ENCODE data around the gene PUS10. TPM values are rescaled to one million over a fixed set of nuclear protein-coding genes. Genes with fewer than 3 reads are reported as not detected.

Gene PUS10
- total and polyA plus RNA-seq, 2 of the 8 experiments (the other 6 are each of a cell fraction or from before 2014, with no cell fraction given) = 1.3 to 3.1 TPM

- ChIA-PET CTCF (ENCODE audit: partially characterized antibody) (no interaction called here), POLR2A (ENCODE audit: partially characterized antibody) (no interaction called here)
- Histone ChIP-seq H4K8ac (ENCODE audit: extremely low read depth, insufficient read depth, low read length) (no peak overlapping the region), H2BK12ac (ENCODE audit: low read depth, low read length) (no peak overlapping the region), H2BK15ac (ENCODE audit: low read length) (no peak overlapping the region), H3K14ac (ENCODE audit: insufficient read length) (no peak overlapping the region), H3K27ac (ENCODE audit: low read depth, low read length) (no peak overlapping the region), H3K79me2 (ENCODE audit: control insufficient read depth in 1 of 2, insufficient read depth in 2 of 2, low read length in 2 of 2) (no peaks in the 10 kb centered on the region), H2AFZ (ENCODE audit: low read length) (no peak overlapping the region), H2BK5ac (ENCODE audit: low read depth, low read length) (no peak overlapping the region), H3K79me1 (ENCODE audit: low read depth, low read length) (no peaks in the 10 kb centered on the region), H3K9ac (replicated peaks in 1 of 4; ENCODE audit: extremely low read depth in 1 of 4, low read depth in 3 of 4, low read length in 3 of 4) (no peak overlapping the region), H3K23ac (ENCODE audit: insufficient read length) (no peak overlapping the region), H2BK120ac (replicated peaks; ENCODE audit: low read depth, low read length) (no peak overlapping the region), H4K91ac (replicated peaks; ENCODE audit: insufficient read length, low read length) (no peak overlapping the region), H3K4me1 (replicated peaks in 1 of 4; ENCODE audit: control insufficient read depth in 3 of 4, insufficient read depth in 4 of 4, low read length in 3 of 4) (no peaks in the 10 kb centered on the region), H3K56ac (replicated peaks; ENCODE audit: insufficient read length, low read depth, low read length) (no peak overlapping the region), H2BK20ac (ENCODE audit: low read length) (no peak overlapping the region), H3K9me3 (ENCODE audit: insufficient read depth in 2 of 2, low read depth in 1 of 2, low read length in 1 of 2) (no peaks in the 10 kb centered on the region), H3K4me3 (ENCODE audit: extremely low read depth in 1 of 4, insufficient read depth in 2 of 4, low read depth in 3 of 4, low read length in 4 of 4) (no peak overlapping the region), H2AK5ac (ENCODE audit: low read depth, low read length) (no peak overlapping the region), H3K23me2 (ENCODE audit: low read depth, low read length) (no peaks in the 10 kb centered on the region), H3K4me2 (ENCODE audit: insufficient read depth in 1 of 2, low read depth in 2 of 2, low read length in 2 of 2) (no peak overlapping the region), H3K4ac (replicated peaks; ENCODE audit: insufficient read length, low read depth, low read length) (no peak overlapping the region), H4K20me1 (replicated peaks in 1 of 2; ENCODE audit: control insufficient read depth in 1 of 2, insufficient read depth in 2 of 2, low read length in 2 of 2) (no peaks in the 10 kb centered on the region), H3K27me3 (replicated peaks in 1 of 4; ENCODE audit: control insufficient read depth in 3 of 4, extremely low read depth in 1 of 4, insufficient read depth in 3 of 4, low read length in 3 of 4) (no peaks in the 10 kb centered on the region), H3K36me3 (ENCODE audit: control insufficient read depth in 2 of 4, insufficient read depth in 4 of 4, low read length in 3 of 4) (no peaks in the 10 kb centered on the region), H3K18ac (ENCODE audit: extremely low read depth, low read length) (no peak overlapping the region), H4K5ac (ENCODE audit: insufficient read length, low read depth, low read length) (no peak overlapping the region)
- 95% methylated on average over 5 of the region's 5 CpGs; no CpG with 5 or more reads in 1 of the 2 experiments for WGBS, 2 experiments (ENCODE audit: extremely low coverage in 1 of 2, insufficient coverage in 1 of 2, insufficient read length in 1 of 2, insufficient replicate concordance in 2 of 2, low coverage in 1 of 2, low lambda C conversion rate in 2 of 2, missing lambda C conversion rate in 1 of 2)
- DNase-seq (ENCODE audit: low read depth in 1 of 2, low spot score in 2 of 2) = no peak
- no peak for FAIRE-seq
- TF ChIP-seq ASH2L (IDR thresholded peaks at IDR 0.05; ENCODE audit: low read length) (no peak), MAX (IDR thresholded peaks at IDR 0.05) (no peak), SP2 (IDR thresholded peaks at IDR 0.05; ENCODE audit: low read length) (no peak)
- TF ChIP-seq, protein P1, sequence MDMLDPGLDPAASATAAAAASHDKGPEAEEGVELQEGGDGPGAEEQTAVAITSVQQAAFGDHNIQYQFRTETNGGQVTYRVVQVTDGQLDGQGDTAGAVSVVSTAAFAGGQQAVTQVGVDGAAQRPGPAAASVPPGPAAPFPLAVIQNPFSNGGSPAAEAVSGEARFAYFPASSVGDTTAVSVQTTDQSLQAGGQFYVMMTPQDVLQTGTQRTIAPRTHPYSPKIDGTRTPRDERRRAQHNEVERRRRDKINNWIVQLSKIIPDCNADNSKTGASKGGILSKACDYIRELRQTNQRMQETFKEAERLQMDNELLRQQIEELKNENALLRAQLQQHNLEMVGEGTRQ (IDR thresholded peaks at IDR 0.05; ENCODE audit: low read length) = no peak
- TF ChIP-seq, protein P2, sequence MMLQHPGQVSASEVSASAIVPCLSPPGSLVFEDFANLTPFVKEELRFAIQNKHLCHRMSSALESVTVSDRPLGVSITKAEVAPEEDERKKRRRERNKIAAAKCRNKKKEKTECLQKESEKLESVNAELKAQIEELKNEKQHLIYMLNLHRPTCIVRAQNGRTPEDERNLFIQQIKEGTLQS (IDR thresholded peaks at IDR 0.05; ENCODE audit: insufficient read depth, low read depth, low read length) = no peak
These were observed 60.4 kb downstream of the PUS10 start for GRCh38 chr2:60957643-60958042.
